Gastrocnemius medialis (tissue), 4 donors: ENCODE measurements around the gene PMAIP1. TPM values are rescaled to one million over a fixed set of nuclear protein-coding genes. Genes with fewer than 3 reads are reported as not detected.

Source experiments
- ATAC-seq, 2 donors: fragments of 150-250 bp; one replicate each; pipeline ENCODE4 v1.9.1; 2016
- DNase-seq, 2 donors: peaks; one replicate each; pipeline ENCODE4 v3.0.0-alpha.2; 2019
- H3K27ac ChIP-seq, 4 donors: fragments of 200-600 bp; sonication (generic); 1 replicate in 1 of 4; 2 replicates in 3 of 4; pipeline ENCODE4 v1.5.1; 2016 to 2018; ENCODE audit warnings: mild to moderate bottlenecking in 2 of 4, moderate library complexity in 1 of 4
- H3K27me3 ChIP-seq, 3 donors: fragments of 200-600 bp; sonication (generic) in 2 of 3; 1 replicate in 1 of 3; 2 replicates in 2 of 3; pipeline versions ENCODE4 v1.5.1 to v1.6.0; 2016 to 2019; ENCODE audit warnings: mild to moderate bottlenecking in 1 of 3, moderate library complexity in 1 of 3
- H3K36me3 ChIP-seq, 2 donors: fragments of 200-600 bp; sonication (generic) in 1 of 2; one replicate each; pipeline ENCODE4 v1.5.1; 2017 to 2018
- H3K4me1 ChIP-seq, 2 donors: fragments of 200-600 bp; sonication (generic) in 1 of 2; one replicate each; pipeline ENCODE4 v1.5.1; 2016 to 2017; ENCODE audit warnings: mild to moderate bottlenecking in 2 of 2
- H3K4me3 ChIP-seq, 4 donors: fragments of 200-600 bp; sonication (generic) in 3 of 4; 1 replicate in 1 of 4; 2 replicates in 3 of 4; pipeline ENCODE4 v1.5.1; 2016 to 2019; ENCODE audit warnings: mild to moderate bottlenecking in 2 of 4
- H3K9me3 ChIP-seq, 3 donors: fragments of 200-600 bp; sonication (generic) in 2 of 3; 1 replicate in 1 of 3; 2 replicates in 2 of 3; pipeline ENCODE4 v1.5.1; 2016 to 2019
- CTCF ChIP-seq, 5 experiments: fragments of 450-650 bp in 3 of 5; fragments of 200-600 bp in 2 of 5; sonication (generic) in 2 of 5; IDR thresholded peaks in 4 of 5; conservative IDR thresholded peaks in 1 of 5; 1 replicate in 4 of 5; 2 replicates in 1 of 5; pipeline ENCODE4 v1.5.1; 2016 to 2019; ENCODE audit warnings: antibody characterized with exemption in 5 of 5, mild to moderate bottlenecking in 3 of 5, moderate library complexity in 3 of 5
- POLR2A ChIP-seq, 2 donors: fragments of 450-650 bp; IDR thresholded peaks; one replicate each; pipeline ENCODE4 v1.6.1; 2017; ENCODE audit warnings: antibody characterized with exemption in 2 of 2, mild to moderate bottlenecking in 2 of 2, moderate library complexity in 2 of 2
- in situ Hi-C, 4 donors: fragments of 200-750 bp; cut with MboI; loops; one replicate each; pipeline versions ENCODE4 v1.15.0 to v1.8.0; 2017; ENCODE audit warnings: low sequenced_read_pairs in 4 of 4
- intact Hi-C: fragments of 100-400 bp; cut with DNase I; formaldehyde crosslinking; loops from one replicate; pipeline ENCODE4 v1.15.1; 2023; ENCODE audit warnings: low total_unique reads
- total RNA-seq, 4 donors: library from RNA; depleted of rRNA; stranded (reverse); fragments of >200 nt; gene quantifications; one replicate each; pipeline versions ENCODE4 v1.1.0 to v1.2.3, GENCODE V29; 2016

The PMAIP1 gene
- total RNA-seq, 4 donors from 2014 or later = 0.27 to 1.7 (median 1.2) TPM; not detected in 1

DNA sequence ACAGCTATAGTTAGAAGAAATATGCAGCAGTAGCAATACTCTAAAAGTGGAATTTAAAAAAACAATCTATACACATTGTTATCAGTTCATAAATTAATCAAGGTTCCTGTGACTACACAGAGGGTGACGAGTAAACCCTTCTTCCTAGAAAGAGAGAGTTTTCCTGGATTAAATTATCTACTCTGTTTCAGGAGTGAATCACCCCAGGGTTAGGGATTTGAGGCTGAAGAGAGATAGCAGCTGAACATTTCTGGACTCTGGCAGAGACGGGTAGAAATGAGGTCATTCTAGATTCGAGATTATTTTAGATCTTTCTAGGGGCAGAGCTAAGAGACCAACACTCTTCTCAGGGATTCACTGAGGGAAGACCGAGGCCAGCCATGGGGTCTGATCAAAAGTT is 38.8 kb upstream of the PMAIP1 start:
- DNase-seq = no peak

DNA sequence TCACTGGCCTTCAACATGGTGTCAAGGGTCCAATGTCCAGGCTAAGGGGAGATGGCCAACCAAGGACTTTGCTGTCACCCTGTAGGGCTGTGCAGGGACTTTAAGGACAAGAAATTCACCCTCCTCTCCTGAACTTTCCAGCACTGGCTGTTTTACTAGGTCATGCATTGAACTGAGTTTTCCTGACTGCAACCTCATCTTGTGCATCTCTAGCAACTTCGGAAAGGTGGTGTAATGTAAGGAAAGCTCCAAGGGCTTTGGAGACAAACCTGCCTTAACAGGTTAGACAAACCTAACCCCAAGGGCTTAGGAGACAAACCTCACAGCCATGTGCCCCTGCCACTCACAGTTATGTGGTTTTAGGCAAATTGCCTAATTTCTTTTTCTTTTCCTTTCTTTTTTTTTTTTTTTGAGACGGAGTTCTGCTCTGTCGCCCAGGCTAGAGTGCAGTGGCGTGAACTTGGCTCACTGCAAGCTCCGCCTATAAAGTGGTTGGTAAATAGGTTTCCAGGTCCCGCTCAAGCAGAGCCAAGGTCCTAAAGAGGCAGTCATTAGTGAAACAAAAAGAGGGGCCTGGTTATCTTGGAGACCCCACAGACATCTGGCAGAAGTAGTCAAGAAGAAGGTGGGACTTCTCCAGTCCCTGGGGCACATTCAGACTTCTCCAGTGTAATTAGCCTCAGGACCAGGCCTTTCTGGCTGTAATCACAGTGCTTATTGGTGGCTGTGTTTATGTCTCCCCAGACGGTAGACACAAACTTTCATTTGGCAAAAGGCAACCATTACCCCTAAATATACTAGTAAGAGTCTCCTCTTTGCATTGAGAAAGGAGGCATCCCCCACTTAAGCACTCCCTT is 37.6 kb upstream of the PMAIP1 start:
- H3K27me3 ChIP-seq = no peaks in the 10 kb centered on the region
- no peak overlapping the region for H3K4me3 ChIP-seq
- no peak overlapping the region for H3K27ac ChIP-seq
- TF ChIP-seq POLR2A (IDR thresholded peaks at IDR 0.05) (no peak), CTCF (IDR thresholded peaks at IDR 0.05 in 4 of 5, conservative IDR thresholded peaks at IDR 0.05 in 1 of 5) (no peak)
- H3K4me1 ChIP-seq = no peaks in the 10 kb centered on the region
- H3K9me3 ChIP-seq = no peaks in the 10 kb centered on the region
- ATAC-seq (no peak), DNase-seq (no peak)
- no peaks in the 10 kb centered on the region for H3K36me3 ChIP-seq
- in situ Hi-C loops (no loop called here), intact Hi-C loops (no loop called here)

More for the DNA sequence above, 38.8 kb upstream of the PMAIP1 start:
- H3K36me3 ChIP-seq = no peaks in the 10 kb centered on the region
- TF ChIP-seq POLR2A (IDR thresholded peaks at IDR 0.05) = no peak
- no peak for TF ChIP-seq CTCF (IDR thresholded peaks at IDR 0.05 in 4 of 5, conservative IDR thresholded peaks at IDR 0.05 in 1 of 5)
- H3K9me3 ChIP-seq = no peaks in the 10 kb centered on the region
- in situ Hi-C loops (no loop called here), intact Hi-C loops (no loop called here)
- no peaks in the 10 kb centered on the region for H3K4me1 ChIP-seq
- no peak for ATAC-seq
- H3K27me3 ChIP-seq = no peaks in the 10 kb centered on the region
- H3K27ac ChIP-seq = no peak overlapping the region
- H3K4me3 ChIP-seq = no peak overlapping the region

DNA sequence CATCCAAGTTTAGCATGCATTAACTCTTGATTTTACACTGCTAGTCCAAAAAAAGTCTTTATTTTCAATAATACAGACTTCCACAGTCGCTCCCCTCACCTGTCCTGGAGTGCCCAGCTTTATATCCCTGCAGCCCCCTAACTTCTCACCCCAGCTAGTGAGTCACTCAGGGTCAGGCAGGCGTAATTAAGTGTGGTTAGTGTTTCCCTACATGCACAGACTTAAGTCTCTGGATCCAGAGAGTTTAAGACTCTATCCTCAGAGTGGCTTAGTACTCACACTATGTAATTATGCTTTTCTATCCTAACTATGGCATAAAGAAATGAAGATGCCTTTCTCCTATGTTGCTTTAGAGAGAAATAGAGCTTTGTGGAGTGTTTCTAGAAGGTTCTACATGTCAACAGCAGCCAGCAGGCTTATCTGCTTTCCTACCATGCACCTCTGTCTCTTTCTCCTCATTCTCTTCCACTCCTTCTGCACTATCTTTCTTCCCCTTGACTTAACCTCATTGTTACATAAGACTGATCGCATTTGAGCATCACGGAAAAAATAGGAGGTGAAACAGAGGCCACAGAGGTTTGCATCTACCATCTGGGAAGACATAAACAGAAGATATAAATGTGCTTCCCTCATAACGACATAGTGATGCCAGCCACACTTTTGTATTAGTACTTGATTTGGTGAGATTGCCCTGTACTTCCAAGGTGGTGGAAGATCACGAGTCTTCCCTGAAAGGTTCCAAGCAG is 34.4 kb upstream of the PMAIP1 start:
- TF ChIP-seq POLR2A (IDR thresholded peaks at IDR 0.05) (no peak), CTCF (IDR thresholded peaks at IDR 0.05 in 4 of 5, conservative IDR thresholded peaks at IDR 0.05 in 1 of 5) (no peak)
- Histone ChIP-seq H3K4me3 (no peak overlapping the region), H3K9me3 (no peaks in the 10 kb centered on the region), H3K36me3 (no peaks in the 10 kb centered on the region), H3K27ac (no peak overlapping the region), H3K27me3 (no peaks in the 10 kb centered on the region), H3K4me1 (no peaks in the 10 kb centered on the region)
- intact Hi-C loops (no loop called here), in situ Hi-C loops (no loop called here)
- DNase-seq (no peak), ATAC-seq (no peak)

- intact Hi-C loops (no loop called here), in situ Hi-C loops (no loop called here)
- ATAC-seq = no peak
- Histone ChIP-seq H3K4me1 (no peaks in the 10 kb centered on the region), H3K27me3 (no peaks in the 10 kb centered on the region), H3K36me3 (no peaks in the 10 kb centered on the region), H3K9me3 (no peaks in the 10 kb centered on the region), H3K27ac (no peak overlapping the region), H3K4me3 (no peak overlapping the region)
- TF ChIP-seq POLR2A (IDR thresholded peaks at IDR 0.05) (no peak), CTCF (IDR thresholded peaks at IDR 0.05 in 4 of 5, conservative IDR thresholded peaks at IDR 0.05 in 1 of 5) (no peak)
- no peak for DNase-seq
Observed at GRCh38 chr18:59866551-59867269, 33.1 kb upstream of the PMAIP1 start.
